Raji (cell line): ENCODE data around the gene TAPBP.

Source experiments
- POLR2A ChIP-seq: IDR thresholded peaks from 2 replicates; pipeline ENCODE4 v1.6.1; 2011; ENCODE audit warnings: low read depth, low read length, control low read depth; ENCODE audit not compliant: insufficient read depth

The TAPBP gene

DNA sequence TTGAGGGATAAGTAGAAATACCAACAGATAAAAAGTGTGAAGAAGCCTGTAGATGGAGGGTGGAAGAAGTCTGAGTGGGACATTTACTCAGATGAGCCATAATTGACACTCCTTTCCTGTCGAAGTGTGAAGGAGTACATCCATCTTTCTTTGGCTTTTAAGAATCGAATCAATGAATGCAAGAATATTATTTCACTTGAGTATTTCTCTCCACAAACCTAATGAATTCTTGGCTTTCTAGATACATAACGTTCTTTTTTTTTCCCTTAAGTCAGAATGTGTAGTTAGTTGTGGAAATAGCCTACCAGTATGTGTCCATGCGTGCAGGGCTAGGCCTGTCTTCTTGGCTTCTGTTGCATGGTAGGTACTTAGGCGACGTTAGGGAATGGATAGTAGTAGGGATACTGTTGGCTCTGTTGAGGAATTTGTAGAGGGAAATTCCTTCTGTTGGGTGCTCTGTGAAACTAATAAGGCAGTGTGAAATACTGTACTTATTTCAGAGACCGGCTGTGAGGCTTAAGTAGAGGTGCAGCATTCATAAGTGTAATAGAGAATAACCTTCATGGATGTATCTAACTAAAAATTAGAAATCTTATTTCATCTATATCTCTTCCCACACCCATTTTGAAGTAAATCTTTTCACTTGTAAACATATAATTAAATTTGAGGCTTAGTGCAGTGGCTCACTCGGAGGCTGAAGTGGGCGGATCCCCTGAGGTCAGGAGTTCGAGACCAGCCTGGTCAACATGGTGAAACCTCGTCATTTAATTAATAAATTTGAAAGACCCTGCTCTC, 40.6 kb downstream of the TAPBP start:
- no peak for TF ChIP-seq POLR2A

DNA sequence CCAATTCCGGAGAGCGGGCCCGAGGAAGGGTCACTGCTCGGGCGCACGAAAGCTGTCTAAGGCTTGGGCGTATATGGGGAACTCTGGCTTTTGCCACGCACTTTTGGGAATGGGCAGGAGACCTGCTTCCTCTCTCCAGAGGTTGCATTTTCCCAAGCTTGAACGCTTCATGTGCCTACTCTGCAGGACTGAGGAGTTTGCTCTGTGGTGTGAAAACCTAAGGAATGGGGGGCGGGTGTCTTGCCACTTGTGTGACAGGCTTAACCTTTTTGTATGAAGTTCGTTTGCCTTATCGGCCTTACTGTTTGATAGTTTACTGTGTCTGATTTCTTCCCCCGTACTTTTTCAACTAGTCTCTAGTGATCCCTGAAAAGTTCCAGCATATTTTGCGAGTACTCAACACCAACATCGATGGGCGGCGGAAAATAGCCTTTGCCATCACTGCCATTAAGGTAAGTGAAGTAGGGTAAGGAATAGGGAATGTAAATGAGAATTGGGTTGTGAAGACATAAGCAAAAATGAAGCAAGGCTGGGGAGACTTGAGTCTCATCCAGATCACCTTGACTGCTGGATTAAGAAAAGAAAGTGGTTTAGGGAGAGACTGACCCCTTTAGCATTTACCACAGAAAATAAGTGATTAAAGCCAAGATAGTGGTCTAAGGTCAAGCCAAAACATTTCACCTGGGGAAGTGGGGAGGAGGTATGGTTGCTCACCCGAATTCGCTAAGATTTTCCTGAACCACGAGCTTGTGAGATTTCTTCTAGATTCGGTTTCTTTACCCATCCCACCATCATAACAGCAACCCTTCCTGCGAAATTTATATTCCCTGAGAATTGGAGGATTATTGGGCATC, 41.4 kb downstream of the TAPBP start:
- no peak for TF ChIP-seq POLR2A

GRCh38 chr6:33271468-33272274, 42.2 kb downstream of the TAPBP start, which contains the start of the genes RPS18 and VPS52:
RPS18 (plus strand) TSS chr6:33272075; CDS start chr6:33272120, 45 bp downstream.
VPS52 (minus strand) TSS chr6:33271876; CDS start chr6:33271675, 201 bp downstream.
- peak; percentile 98 for TF ChIP-seq POLR2A

GRCh38 chr6:33271117-33271467, 42.8 kb downstream of the TAPBP start:
- TF ChIP-seq POLR2A = no peak

GRCh38 chr6:33264015-33264414, 49.9 kb downstream of the TAPBP start:
- TF ChIP-seq POLR2A = no peak

- no peak for TF ChIP-seq POLR2A
Measured at GRCh38 chr6:33259032-33259431, 54.8 kb downstream of the TAPBP start.

GRCh38 chr6:33254591-33254990, 59.3 kb downstream of the TAPBP start:
- TF ChIP-seq POLR2A = no peak

DNA sequence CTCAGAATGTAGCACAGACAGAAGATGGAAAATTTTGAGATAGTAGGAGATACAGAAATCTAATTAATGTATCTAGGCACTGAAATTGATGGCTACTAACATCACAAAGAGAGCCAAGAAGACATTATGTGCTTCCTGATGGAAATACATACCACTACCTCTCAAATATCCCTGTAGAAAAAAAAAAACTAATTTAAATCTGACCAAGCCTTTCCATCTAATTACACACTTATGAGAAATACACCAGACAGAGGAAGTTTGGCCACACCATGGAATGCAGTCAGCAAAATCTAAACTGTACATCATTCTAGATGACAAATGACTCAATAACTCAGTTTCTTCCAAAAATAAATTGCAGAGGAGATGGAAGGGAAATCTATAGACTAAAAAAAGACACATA, 61.1 kb downstream of the TAPBP start:
- no peak for TF ChIP-seq POLR2A

DNA sequence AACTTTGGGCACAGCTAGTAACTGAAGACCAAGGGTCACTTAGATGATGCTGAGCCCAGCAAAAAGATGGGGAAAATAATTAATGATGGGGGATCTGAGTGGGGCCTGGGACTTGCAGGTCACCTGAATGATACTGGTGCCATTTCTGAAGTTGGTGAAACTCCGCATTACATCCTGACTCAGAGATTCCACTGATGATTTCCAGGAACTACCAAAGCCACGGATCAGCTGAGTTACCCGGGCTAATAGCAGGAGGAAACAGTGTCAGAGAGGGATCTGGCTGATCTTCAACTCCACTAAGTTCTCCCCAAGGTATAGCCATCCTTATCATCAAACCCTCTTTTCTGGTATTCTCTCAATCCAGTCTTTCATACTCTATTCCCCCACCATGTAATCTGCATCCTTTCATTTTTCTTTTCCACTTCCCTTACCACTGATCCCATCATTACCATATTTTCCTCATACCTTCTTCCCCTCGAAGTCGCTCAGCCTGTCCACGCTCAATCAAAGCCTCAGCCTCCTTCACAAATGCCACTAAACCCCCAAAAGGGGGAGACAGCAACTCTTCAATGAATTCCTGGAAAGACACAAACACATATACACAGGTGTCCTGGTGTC, 62.4 kb downstream of the TAPBP start:
- no peak for TF ChIP-seq POLR2A

GRCh38 chr6:33250731-33251130, 63.1 kb downstream of the TAPBP start:
- 0 out of 2 replicates have a peak, but pooled peaks have one; percentile 27 for TF ChIP-seq POLR2A

GRCh38 chr6:33249732-33250630, 63.9 kb downstream of the TAPBP start:
- TF ChIP-seq POLR2A = no peak
